Stomach (tissue), 4 donors: ENCODE measurements around the gene CCDC12.
A peak's percentile ranks its signal among the peaks of the same experiment; 100 is the strongest.

Experiments used
- CTCF ChIP-seq, 7 experiments: fragments of 450-650 bp in 4 of 7; fragments of 200-600 bp in 3 of 7; sonication (generic) in 3 of 7; IDR thresholded peaks; one replicate each; pipeline ENCODE4 v1.5.1; 2016 to 2019; ENCODE audit warnings: antibody characterized with exemption in 7 of 7, control low read depth in 2 of 7, mild to moderate bottlenecking in 1 of 7
- EP300 ChIP-seq: sonication (generic); formaldehyde crosslinking; IDR thresholded peaks from one replicate; pipeline ENCODE4 v1.6.1; 2017; ENCODE audit warnings: antibody characterized with exemption
- POLR2A ChIP-seq, 4 donors: fragments of 450-650 bp; IDR thresholded peaks; one replicate each; pipeline ENCODE4 v1.6.1; 2016; ENCODE audit warnings: antibody characterized with exemption in 4 of 4, control low read depth in 2 of 4, mild to moderate bottlenecking in 1 of 4, moderate library complexity in 1 of 4
- POLR2AphosphoS5 ChIP-seq, 3 donors: sonication (generic); formaldehyde crosslinking; IDR thresholded peaks; one replicate each; pipeline ENCODE4 v1.6.1; 2016; ENCODE audit warnings: antibody characterized with exemption in 3 of 3

GRCh38 chr3:46892285-46893145, 84.0 kb downstream of the CCDC12 start:
- TF ChIP-seq POLR2A (IDR thresholded peaks at IDR 0.05) (no peak), CTCF (IDR thresholded peaks at IDR 0.05) (no peak), EP300 (no peak), POLR2AphosphoS5 (IDR thresholded peaks at IDR 0.05) (peak; percentile 9 to 48 (median 31))
